NCI-H1105 (cell line): Measurements from ENCODE around the gene TAS1R3.
"Not testable (repeated sequence)": the region's sequence is repeated elsewhere in the genome, so short reads cannot be mapped to it uniquely, and the experiment has no call there.

Experiments used
- DNase-seq: peaks from one replicate; lab custom pipeline; 2025; lab: John Stamatoyannopoulos, UW

The TAS1R3 gene

GRCh38 chr1:1354271-1355247 is 23.5 kb downstream of the TAS1R3 start:
- DNase-seq, result no peak

DNA sequence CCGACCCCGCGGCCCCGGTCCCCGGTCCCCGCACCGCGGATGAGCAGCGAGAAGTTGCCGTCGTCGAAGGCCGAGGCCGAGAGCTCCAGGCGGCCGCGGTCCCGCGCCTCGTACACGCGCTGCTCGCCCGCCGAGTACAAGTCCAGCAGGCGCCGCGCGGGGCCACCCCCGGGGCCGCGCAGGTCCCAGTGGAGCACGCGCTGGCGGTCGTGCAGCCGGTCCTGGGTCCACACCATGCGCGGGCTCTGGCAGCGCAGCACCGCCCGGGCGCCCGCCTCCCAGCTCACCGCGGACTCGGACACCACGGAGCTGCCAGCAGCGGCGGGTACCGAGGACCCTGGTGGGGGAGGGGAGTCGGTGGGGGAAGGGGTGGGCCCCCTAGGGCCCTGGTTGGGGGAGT is 24.3 kb downstream of the TAS1R3 start:
- peak; percentile 13 for DNase-seq

GRCh38 chr1:1356166-1356795 is 25.2 kb downstream of the TAS1R3 start:
- no peak for DNase-seq

DNA sequence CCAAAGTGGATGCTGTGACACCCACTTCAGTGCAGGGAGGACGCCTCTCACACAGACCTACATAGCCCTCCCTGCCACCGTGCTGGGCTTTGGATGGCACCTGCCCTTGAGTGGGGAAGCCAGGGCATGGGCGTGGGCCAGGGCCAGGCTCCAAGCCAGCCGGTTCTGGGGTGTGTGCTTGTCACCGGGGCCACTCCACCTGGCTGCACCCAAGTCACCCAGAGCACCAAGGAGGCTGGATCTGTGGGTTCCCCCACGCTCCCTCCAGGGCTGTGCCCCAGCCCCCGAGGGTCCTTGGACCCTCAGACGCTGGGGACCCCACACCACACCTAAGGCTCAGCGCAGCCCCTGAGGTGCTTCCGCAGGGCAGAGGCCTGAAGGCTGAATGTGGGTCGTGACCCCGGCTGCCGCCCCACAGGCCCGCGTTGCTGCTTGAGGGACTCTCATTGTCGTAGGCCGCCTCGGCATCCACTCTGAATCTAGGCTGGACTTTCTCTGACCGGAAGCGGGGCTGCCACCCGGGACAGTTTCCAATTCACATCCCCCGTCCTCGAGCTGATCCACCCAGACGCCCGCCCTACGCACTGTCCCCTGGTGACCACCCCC is 25.8 kb downstream of the TAS1R3 start:
- no peak for DNase-seq

GRCh38 chr1:1357871-1358432 is 26.9 kb downstream of the TAS1R3 start:
- no peak for DNase-seq

GRCh38 chr1:1358433-1359271 is 27.6 kb downstream of the TAS1R3 start, which contains the start of gene MXRA8:
Gene MXRA8, minus strand, starts transcription at chr1:1358555. Its CDS starts 51 bp downstream, at chr1:1358504.
- DNase-seq, result no peak

- DNase-seq, result no peak
Observed at GRCh38 chr1:1359308-1359663, 28.2 kb downstream of the TAS1R3 start.

- no peak for DNase-seq
Observed at GRCh38 chr1:1359664-1360468, 28.8 kb downstream of the TAS1R3 start.

DNA sequence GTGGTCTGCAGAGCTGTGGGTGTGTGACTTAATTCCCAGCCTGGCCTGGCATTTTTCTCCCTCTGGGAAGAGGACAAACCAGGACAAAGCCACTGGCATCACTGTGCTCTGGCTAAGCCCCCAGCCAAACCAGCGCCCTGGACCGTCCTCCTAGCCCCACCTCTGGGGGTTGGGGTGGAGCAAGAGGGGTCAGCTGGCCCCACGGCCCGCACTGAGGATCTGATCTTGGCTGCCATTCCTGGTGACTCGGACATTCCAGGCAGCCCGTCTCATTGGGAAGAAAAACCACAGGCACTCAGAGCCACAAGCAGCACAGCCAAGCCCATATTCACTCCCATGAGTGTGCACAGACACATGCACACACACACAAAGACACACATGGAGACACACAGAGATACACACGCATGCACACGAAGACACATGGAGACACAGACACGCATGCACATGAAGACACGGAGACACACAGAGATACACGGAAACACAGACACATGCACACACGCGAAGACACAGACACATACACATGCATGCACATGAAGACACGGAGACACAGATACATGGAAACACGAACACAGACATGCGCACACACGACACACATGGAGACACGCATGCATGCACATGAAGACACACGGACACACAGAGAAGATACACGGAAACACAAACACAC is 29.6 kb downstream of the TAS1R3 start:
- no peak for DNase-seq

- no peak for DNase-seq
Observed at GRCh38 chr1:1361233-1361981, 30.3 kb downstream of the TAS1R3 start.

- no peak for DNase-seq
Observed at GRCh38 chr1:1361982-1362423, 30.9 kb downstream of the TAS1R3 start.

GRCh38 chr1:1364266-1364665 is 33.2 kb downstream of the TAS1R3 start:
- no peak for DNase-seq

- no peak for DNase-seq
Observed at GRCh38 chr1:1365875-1366698, 35.0 kb downstream of the TAS1R3 start.

DNA sequence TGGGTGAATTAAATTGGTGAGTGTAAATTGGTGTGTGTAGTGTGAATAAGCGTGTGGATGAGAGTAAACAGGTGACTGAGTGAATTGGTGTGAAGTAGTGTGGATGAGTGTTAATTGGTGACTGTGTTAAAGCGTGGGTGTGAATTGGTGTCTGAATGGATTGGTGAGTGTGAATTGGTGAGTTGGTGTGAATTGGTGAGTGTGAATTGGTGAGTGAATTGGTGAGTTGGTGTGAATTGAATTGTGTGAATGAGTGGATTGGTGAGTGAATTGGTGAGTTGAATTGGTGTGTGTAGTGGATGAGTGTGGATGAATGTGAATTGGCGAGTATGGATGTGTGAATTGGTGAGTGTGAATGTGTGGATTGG is 35.6 kb downstream of the TAS1R3 start:
- no peak for DNase-seq

DNA sequence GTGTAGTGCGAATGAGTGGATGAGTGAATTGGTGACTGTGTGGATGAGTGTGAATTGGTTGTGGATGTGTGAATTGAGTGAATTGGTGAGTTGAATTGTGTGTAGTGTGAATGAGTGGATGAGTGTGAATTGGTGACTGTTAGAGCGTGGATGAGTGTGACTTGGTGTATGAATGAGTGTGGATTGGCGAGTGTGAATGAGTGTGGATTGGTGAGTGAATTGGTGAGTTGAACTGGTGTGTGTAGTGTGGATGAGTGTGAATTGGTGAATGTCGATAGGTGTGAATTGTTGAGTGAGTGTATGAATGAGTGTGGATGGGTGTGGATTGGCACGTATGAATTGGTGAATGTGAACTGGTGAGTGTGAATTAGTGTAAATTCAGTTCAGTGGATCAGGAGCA is 36.2 kb downstream of the TAS1R3 start:
- no peak for DNase-seq

GRCh38 chr1:1370094-1370493 is 39.0 kb downstream of the TAS1R3 start:
- DNase-seq, result not testable (repeated sequence)

DNA sequence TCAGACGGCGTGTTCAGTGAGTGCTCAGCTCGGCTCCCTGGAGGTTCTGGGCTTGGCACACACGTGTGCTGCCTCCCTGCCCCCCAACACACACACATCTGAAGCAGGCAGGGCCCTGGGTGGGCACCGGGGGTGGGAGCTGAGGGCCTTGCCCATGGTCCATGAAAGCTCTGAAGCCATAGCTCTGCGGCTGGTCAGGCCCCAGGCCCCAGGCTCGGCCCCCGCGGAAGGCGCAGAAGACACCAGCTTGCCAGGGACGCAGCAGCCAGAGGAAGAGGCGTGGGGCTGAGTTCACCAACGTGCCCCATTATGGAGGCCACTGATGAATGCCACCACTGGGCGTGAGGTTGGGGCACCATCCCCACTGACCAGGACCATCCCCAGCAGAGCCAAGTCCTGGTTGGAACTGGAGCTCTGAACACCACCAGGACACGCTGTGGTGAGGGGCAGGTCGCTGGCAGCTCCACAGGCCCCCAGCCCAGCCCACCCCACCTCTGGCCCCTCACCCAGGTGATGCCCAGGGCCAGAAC is 39.8 kb downstream of the TAS1R3 start:
- no peak for DNase-seq

GRCh38 chr1:1371364-1371745 is 40.3 kb downstream of the TAS1R3 start:
- DNase-seq, result no peak
